GM12878 (cell line): ENCODE data around the gene TMEM255A. TPM values are rescaled to one million over a fixed set of nuclear protein-coding genes. Genes with fewer than 3 reads are reported as not detected.

ENCODE experiments used
- ASH2L ChIP-seq: fragments of 300-600, 200-600 bp; sonication (generic); IDR thresholded peaks from 2 replicates; pipeline ENCODE4 v1.6.1; 2017; ENCODE audit warnings: low read depth, mild to moderate bottlenecking, borderline replicate concordance
- CHD1 ChIP-seq: IDR thresholded peaks from 2 replicates; pipeline ENCODE4 v1.6.1; 2012; ENCODE audit warnings: low read depth, low read length, improper control_type of control experiment
- CHD2 ChIP-seq: IDR thresholded peaks from 2 replicates; pipeline ENCODE4 v1.6.1; 2011; ENCODE audit warnings: low read depth, low read length, improper control_type of control experiment, borderline replicate concordance
- EP300 ChIP-seq, 2 experiments: fragments of 150-350 bp in 1 of 2; IDR thresholded peaks; 2 replicates each; pipeline ENCODE4 v1.6.1; 2011 to 2012; ENCODE audit warnings: low read depth in 2 of 2, low read length in 2 of 2, borderline replicate concordance in 1 of 2, improper control_type of control experiment in 1 of 2, inconsistent platforms in 1 of 2; ENCODE audit not compliant: control insufficient read depth in 1 of 2
- HDAC6 ChIP-seq: fragments of 200-600 bp; sonication (generic); IDR thresholded peaks from one replicate; pipeline ENCODE4 v1.8.0; 2017; ENCODE audit warnings: antibody characterized with exemption; ENCODE audit not compliant: unreplicated experiment
- HDGF ChIP-seq: fragments of 450-650 bp; IDR thresholded peaks from 2 replicates; pipeline ENCODE4 v1.6.1; 2016; ENCODE audit warnings: antibody characterized with exemption
- IRF4 ChIP-seq: IDR thresholded peaks from 2 replicates; pipeline ENCODE4 v1.6.1; 2011; ENCODE audit warnings: low read depth, low read length
- MEF2A ChIP-seq: IDR thresholded peaks from 2 replicates; pipeline ENCODE4 v1.6.1; 2011; ENCODE audit warnings: low read depth, mild to moderate bottlenecking, low read length, moderate library complexity; ENCODE audit not compliant: insufficient read depth
- NFIC ChIP-seq: IDR thresholded peaks from 2 replicates; pipeline ENCODE4 v1.6.1; 2012; ENCODE audit warnings: low read depth, mild to moderate bottlenecking, inconsistent platforms, low read length, moderate library complexity
- NR2C2 ChIP-seq: IDR thresholded peaks from 2 replicates; pipeline ENCODE4 v1.6.1; 2011; ENCODE audit warnings: borderline replicate concordance, low read depth; ENCODE audit not compliant: control insufficient read depth, insufficient read length
- NRF1 ChIP-seq: conservative IDR thresholded peaks from 2 replicates; pipeline ENCODE4 v1.6.1; 2011; ENCODE audit warnings: mild to moderate bottlenecking, low read depth, low read length, improper control_type of control experiment
- PAX8 ChIP-seq: fragments of 450-650 bp; IDR thresholded peaks from 2 replicates; pipeline ENCODE4 v1.6.1; 2017; ENCODE audit warnings: mild to moderate bottlenecking, moderate library complexity
- PRDM15 ChIP-seq: fragments of 450-650 bp; formaldehyde crosslinking; IDR thresholded peaks from 2 replicates; pipeline ENCODE4 v1.4.0; 2020; ENCODE audit warnings: mild to moderate bottlenecking, moderate library complexity
- SP1 ChIP-seq: IDR thresholded peaks from one replicate; pipeline ENCODE4 v1.6.1; 2011; ENCODE audit warnings: low read depth, low read length
- SPI1 ChIP-seq: IDR thresholded peaks from 2 replicates; pipeline ENCODE4 v1.6.1; 2011; ENCODE audit warnings: low read depth, mild to moderate bottlenecking, low read length, moderate library complexity, borderline replicate concordance; ENCODE audit not compliant: insufficient read depth
- SRF ChIP-seq, 2 experiments: IDR thresholded peaks; 2 replicates each; pipeline ENCODE4 v1.6.1; 2011; ENCODE audit warnings: low read depth in 2 of 2, low read length in 2 of 2, mild to moderate bottlenecking in 1 of 2, moderate library complexity in 1 of 2
- SUPT20H ChIP-seq: IDR thresholded peaks from 2 replicates; pipeline ENCODE4 v1.6.1; 2011; ENCODE audit warnings: low read depth, mild to moderate bottlenecking, low read length, moderate library complexity, borderline replicate concordance; ENCODE audit not compliant: control insufficient read depth
- TARDBP ChIP-seq: IDR thresholded peaks from 2 replicates; pipeline ENCODE4 v1.6.1; 2016; ENCODE audit warnings: borderline replicate concordance
- TBL1XR1 ChIP-seq: IDR thresholded peaks from 2 replicates; pipeline ENCODE4 v1.6.1; 2012; ENCODE audit warnings: low read depth, low read length, improper control_type of control experiment
- TCF12 ChIP-seq: IDR thresholded peaks from 2 replicates; pipeline ENCODE4 v1.6.1; 2011; ENCODE audit warnings: low read depth, mild to moderate bottlenecking, low read length
- polyA plus RNA-seq, 11 experiments: library from polyadenylated mRNA; depleted of rRNA in 4 of 11; unstranded in 6 of 11; stranded (reverse) in 5 of 11; fragments of >200 nt; fragmentation: Nextera tagmentation in 4 of 11; fragmentation: Illumina TruSeq in 1 of 11; extraction: Ambion mirVana in 4 of 11; extraction: Trizol in 1 of 11; gene quantifications; 1 replicate in 1 of 11; 2 replicates in 10 of 11; pipeline versions ENCODE4 v1.2.1 to v1.2.3, GENCODE V29; 2011 to 2016; ENCODE audit warnings: inconsistent platforms in 2 of 11, missing spikeins in 2 of 11, low read depth in 1 of 11
- total RNA-seq, 4 experiments: library from RNA; depleted of rRNA in 3 of 4; stranded (reverse); fragments of >200 nt in 3 of 4; fragmentation: Illumina TruSeq in 1 of 4; extraction: Trizol in 1 of 4; gene quantifications; 2 replicates each; pipeline versions ENCODE4 v1.2.1 to v1.2.3, GENCODE V29; 2013 to 2021
- TF ChIP-seq, protein P1 (sequence below): fragments of 450-650 bp; IDR thresholded peaks from 2 replicates; pipeline ENCODE4 v1.6.1; 2018; ENCODE audit warnings: mild to moderate bottlenecking, low read depth, moderate library complexity; ENCODE audit not compliant: partially characterized antibody
- TF ChIP-seq, protein P2 (sequence below): fragments of 450-650 bp; IDR thresholded peaks from 2 replicates; pipeline ENCODE4 v1.6.1; 2017; ENCODE audit warnings: borderline replicate concordance

TMEM255A gene
- total and polyA plus RNA-seq, 10 of the 15 experiments (the other 5 are each of a cell fraction or from before 2014, with no cell fraction given): 0.90 to 5.4 (median 1.3) TPM

- no peak for TF ChIP-seq ASH2L
- no peak for TF ChIP-seq MEF2A
- TF ChIP-seq PRDM15: no peak
- TF ChIP-seq TBL1XR1: no peak
- peak; percentile 92 for TF ChIP-seq CHD2
- no peak for TF ChIP-seq SUPT20H
- TF ChIP-seq SP1: no peak
- TF ChIP-seq, protein P1, sequence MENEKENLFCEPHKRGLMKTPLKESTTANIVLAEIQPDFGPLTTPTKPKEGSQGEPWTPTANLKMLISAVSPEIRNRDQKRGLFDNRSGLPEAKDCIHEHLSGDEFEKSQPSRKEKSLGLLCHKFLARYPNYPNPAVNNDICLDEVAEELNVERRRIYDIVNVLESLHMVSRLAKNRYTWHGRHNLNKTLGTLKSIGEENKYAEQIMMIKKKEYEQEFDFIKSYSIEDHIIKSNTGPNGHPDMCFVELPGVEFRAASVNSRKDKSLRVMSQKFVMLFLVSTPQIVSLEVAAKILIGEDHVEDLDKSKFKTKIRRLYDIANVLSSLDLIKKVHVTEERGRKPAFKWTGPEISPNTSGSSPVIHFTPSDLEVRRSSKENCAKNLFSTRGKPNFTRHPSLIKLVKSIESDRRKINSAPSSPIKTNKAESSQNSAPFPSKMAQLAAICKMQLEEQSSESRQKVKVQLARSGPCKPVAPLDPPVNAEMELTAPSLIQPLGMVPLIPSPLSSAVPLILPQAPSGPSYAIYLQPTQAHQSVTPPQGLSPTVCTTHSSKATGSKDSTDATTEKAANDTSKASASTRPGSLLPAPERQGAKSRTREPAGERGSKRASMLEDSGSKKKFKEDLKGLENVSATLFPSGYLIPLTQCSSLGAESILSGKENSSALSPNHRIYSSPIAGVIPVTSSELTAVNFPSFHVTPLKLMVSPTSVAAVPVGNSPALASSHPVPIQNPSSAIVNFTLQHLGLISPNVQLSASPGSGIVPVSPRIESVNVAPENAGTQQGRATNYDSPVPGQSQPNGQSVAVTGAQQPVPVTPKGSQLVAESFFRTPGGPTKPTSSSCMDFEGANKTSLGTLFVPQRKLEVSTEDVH: no peak
- TF ChIP-seq TARDBP: no peak
- no peak for TF ChIP-seq NR2C2
- TF ChIP-seq IRF4: peak; percentile 79; the same call in 1 of the 2 replicates
- TF ChIP-seq HDGF: 0 out of 2 replicates have a peak, but pooled peaks have one; percentile 31
- TF ChIP-seq HDAC6: no peak
- TF ChIP-seq CHD1: no peak
- no peak for TF ChIP-seq PAX8
- TF ChIP-seq SPI1: no peak
- no peak for TF ChIP-seq NRF1
- TF ChIP-seq, protein P2, sequence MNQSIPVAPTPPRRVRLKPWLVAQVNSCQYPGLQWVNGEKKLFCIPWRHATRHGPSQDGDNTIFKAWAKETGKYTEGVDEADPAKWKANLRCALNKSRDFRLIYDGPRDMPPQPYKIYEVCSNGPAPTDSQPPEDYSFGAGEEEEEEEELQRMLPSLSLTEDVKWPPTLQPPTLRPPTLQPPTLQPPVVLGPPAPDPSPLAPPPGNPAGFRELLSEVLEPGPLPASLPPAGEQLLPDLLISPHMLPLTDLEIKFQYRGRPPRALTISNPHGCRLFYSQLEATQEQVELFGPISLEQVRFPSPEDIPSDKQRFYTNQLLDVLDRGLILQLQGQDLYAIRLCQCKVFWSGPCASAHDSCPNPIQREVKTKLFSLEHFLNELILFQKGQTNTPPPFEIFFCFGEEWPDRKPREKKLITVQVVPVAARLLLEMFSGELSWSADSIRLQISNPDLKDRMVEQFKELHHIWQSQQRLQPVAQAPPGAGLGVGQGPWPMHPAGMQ: peak; percentile 50; the same call in 1 of the 2 replicates
- no peak for TF ChIP-seq SRF (IDR thresholded peaks at IDR 0.05; ENCODE audit: low read depth in 2 of 2, low read length in 2 of 2)
- TF ChIP-seq NFIC: no peak
- TF ChIP-seq EP300 (IDR thresholded peaks at IDR 0.05; ENCODE audit: borderline replicate concordance in 1 of 2, control insufficient read depth in 1 of 2, low read depth in 2 of 2, low read length in 2 of 2): no peak
- 0 out of 2 replicates have a peak, but pooled peaks have one; percentile 17 for TF ChIP-seq TCF12
Observed at GRCh38 chrX:120308959-120309872, 2.0 kb downstream of the TMEM255A start (continued).
